ENCODE data around the gene PITPNM1. TPM values are rescaled to one million over a fixed set of nuclear protein-coding genes. Genes with fewer than 3 reads are reported as not detected.

PITPNM1 gene
- polyA plus RNA-seq, 1 donor (not counting 4 experiments of a cell fraction or from before 2014, with no cell fraction given) = 15.9 TPM

DNA sequence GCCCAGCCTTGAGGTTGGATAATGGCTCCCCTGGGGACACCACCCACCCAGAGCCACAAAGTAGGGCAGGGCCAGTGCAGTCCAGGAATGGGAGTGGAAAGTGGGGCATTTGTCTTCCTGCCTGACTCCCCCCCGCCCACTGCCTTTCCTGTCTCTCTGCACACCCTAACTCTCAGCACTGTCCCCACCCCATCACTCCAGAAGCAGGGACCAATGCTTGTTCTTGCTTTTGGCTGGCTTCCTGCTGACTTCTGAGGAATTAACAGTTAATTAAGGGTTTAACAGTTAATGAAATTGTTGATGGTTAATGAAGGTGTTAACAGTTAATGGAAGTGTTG, 4.7 kb downstream of the PITPNM1 start:
- Histone ChIP-seq H3K4me1 (ENCODE audit: control insufficient read depth, extremely low read depth, insufficient read depth, low read length) (peaks cover 2% of the 10 kb centered on the region), H3K9me3 (ENCODE audit: control insufficient read depth, low read depth, low read length) (no peaks in the 10 kb centered on the region), H3K4me3 (ENCODE audit: control insufficient read depth in 2 of 3, extremely low read depth in 1 of 3, insufficient read depth in 2 of 3, low read depth in 1 of 3, low read length in 3 of 3) (no peak overlapping the region), H3K27ac (ENCODE audit: control insufficient read depth, insufficient read depth, low read length) (no peak overlapping the region), H3K79me2 (ENCODE audit: control insufficient read depth, insufficient read depth, low read length) (peaks cover 8% of the 10 kb centered on the region), H3K36me3 (ENCODE audit: control insufficient read depth in 2 of 2, extremely low read depth in 1 of 2, insufficient read depth in 2 of 2, low read length in 2 of 2) (peaks cover 9 to 22% of the 10 kb centered on the region in 2 experiments), H4K20me1 (ENCODE audit: control insufficient read depth, extremely low read depth, insufficient read depth, low read length) (no peaks in the 10 kb centered on the region), H3K27me3 (ENCODE audit: control insufficient read depth, extremely low read depth, insufficient read depth, low read length) (no peaks in the 10 kb centered on the region), H2AFZ (ENCODE audit: control insufficient read depth, low read length) (no peak overlapping the region), H3K9ac (ENCODE audit: control insufficient read depth, extremely low read depth, insufficient read depth, low read length) (no peak overlapping the region), H3K9me1 (ENCODE audit: control insufficient read depth, extremely low read depth, insufficient read depth, low read length) (no peaks in the 10 kb centered on the region), H3K4me2 (ENCODE audit: control insufficient read depth, extremely low read depth, insufficient read depth, low read depth, low read length) (no peak overlapping the region)
- DNase-seq (ENCODE audit: low read depth, low spot score) = no peak
- TF ChIP-seq CTCF (optimal IDR thresholded peaks at IDR 0.05 in 1 of 3, IDR thresholded peaks at IDR 0.05 in 1 of 3, conservative IDR thresholded peaks at IDR 0.05 in 1 of 3; ENCODE audit: extremely low read depth in 1 of 3, insufficient read depth in 2 of 3, low read length in 3 of 3) = no peak
- TF ChIP-seq EZH2 (IDR thresholded peaks at IDR 0.05; ENCODE audit: low read length) = no peak
- dilution Hi-C loops (cut with MboI; ENCODE audit: extremely low pct_ligation_motif_present, low sequenced_read_pairs) = no loop called here
- FAIRE-seq = no peak

GRCh38 chr11:67499808-67500483, 5.2 kb downstream of the PITPNM1 start:
- Histone ChIP-seq H3K79me2 (ENCODE audit: control insufficient read depth, insufficient read depth, low read length) (peaks cover 8% of the 10 kb centered on the region), H3K9me1 (ENCODE audit: control insufficient read depth, extremely low read depth, insufficient read depth, low read length) (no peaks in the 10 kb centered on the region), H3K4me2 (ENCODE audit: control insufficient read depth, extremely low read depth, insufficient read depth, low read depth, low read length) (no peak overlapping the region), H3K9me3 (ENCODE audit: control insufficient read depth, low read depth, low read length) (no peaks in the 10 kb centered on the region), H4K20me1 (ENCODE audit: control insufficient read depth, extremely low read depth, insufficient read depth, low read length) (no peaks in the 10 kb centered on the region), H3K9ac (ENCODE audit: control insufficient read depth, extremely low read depth, insufficient read depth, low read length) (no peak overlapping the region), H3K4me1 (ENCODE audit: control insufficient read depth, extremely low read depth, insufficient read depth, low read length) (no peaks in the 10 kb centered on the region), H3K36me3 (ENCODE audit: control insufficient read depth in 2 of 2, extremely low read depth in 1 of 2, insufficient read depth in 2 of 2, low read length in 2 of 2) (peaks cover 9 to 25% of the 10 kb centered on the region in 2 experiments), H3K27me3 (ENCODE audit: control insufficient read depth, extremely low read depth, insufficient read depth, low read length) (no peaks in the 10 kb centered on the region), H3K4me3 (ENCODE audit: control insufficient read depth in 2 of 3, extremely low read depth in 1 of 3, insufficient read depth in 2 of 3, low read depth in 1 of 3, low read length in 3 of 3) (no peak overlapping the region), H3K27ac (ENCODE audit: control insufficient read depth, insufficient read depth, low read length) (no peak overlapping the region), H2AFZ (ENCODE audit: control insufficient read depth, low read length) (no peak overlapping the region)
- TF ChIP-seq CTCF (optimal IDR thresholded peaks at IDR 0.05 in 1 of 3, IDR thresholded peaks at IDR 0.05 in 1 of 3, conservative IDR thresholded peaks at IDR 0.05 in 1 of 3; ENCODE audit: extremely low read depth in 1 of 3, insufficient read depth in 2 of 3, low read length in 3 of 3) (no peak), EZH2 (IDR thresholded peaks at IDR 0.05; ENCODE audit: low read length) (no peak)
- dilution Hi-C loops (cut with MboI; ENCODE audit: extremely low pct_ligation_motif_present, low sequenced_read_pairs) = no loop called here
- no peak for DNase-seq (ENCODE audit: low read depth, low spot score)
- FAIRE-seq = no peak
